Cerebellar cortex (tissue), 1 donor: ENCODE results near the gene ZNF354C.

Experiments used
- DNase-seq: peaks from one replicate; pipeline ENCODE4 v3.0.0-alpha.2; 2015; ENCODE audit warnings: low spot score

The ZNF354C gene

DNA sequence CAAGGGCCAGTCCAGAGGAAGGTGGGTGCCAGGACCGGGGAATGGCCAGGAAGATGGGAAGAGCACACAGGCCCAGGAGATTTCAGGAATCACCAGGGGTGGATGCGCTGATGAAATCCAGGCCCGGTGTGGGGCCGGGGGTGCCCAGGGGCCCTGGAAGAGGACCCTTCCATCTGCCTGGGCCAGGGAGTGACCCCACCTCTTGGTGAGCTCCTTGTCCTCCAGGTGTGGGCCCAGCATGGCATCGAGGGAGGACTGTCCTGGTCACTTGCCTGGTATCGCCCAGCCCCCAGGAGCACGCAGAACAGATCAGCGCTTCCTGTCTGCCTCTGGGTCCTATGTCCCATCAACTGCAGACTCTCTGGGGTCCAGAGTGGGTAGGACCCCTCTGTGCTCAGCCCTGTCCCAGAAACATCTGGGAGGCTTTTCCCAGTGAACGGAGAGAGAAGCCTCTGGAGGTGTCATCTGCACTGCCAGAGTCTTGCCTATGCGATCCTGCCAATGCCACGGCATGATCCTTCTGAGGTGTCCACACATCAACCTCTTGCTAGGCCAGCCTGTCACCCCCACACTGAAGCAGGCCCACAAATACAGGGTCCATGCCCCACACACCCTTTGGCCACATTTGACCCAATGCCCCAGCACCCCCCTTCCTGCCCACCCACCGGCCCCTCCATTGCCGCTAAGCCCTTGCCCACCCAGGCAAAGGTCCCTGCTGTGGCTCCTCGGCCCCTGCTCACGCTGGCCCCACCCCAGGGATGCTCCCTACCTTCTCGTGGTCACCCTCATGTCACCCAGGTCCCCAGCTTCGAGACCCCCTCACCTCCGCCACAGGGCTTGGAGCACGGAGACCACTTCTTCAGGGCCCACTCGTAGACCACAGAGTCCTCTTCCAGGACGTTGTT, 67.2 kb downstream of the ZNF354C start:
- no peak for DNase-seq

DNA sequence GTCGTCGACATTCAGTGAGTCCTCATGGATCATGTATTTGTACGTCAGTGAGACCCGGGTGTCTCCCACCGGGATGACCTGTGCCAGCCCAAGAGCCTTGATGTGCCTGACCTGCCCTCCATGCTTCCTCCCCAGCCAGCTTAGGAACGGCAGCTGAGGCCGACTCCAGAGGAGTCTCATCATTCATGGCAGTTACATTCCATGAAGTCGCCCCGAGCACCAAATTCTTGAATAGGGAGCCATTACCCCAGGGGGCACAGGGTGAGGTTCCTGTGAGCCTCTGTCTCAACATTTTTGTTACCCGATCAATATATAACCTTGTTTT, 67.8 kb downstream of the ZNF354C start:
- no peak for DNase-seq

DNA sequence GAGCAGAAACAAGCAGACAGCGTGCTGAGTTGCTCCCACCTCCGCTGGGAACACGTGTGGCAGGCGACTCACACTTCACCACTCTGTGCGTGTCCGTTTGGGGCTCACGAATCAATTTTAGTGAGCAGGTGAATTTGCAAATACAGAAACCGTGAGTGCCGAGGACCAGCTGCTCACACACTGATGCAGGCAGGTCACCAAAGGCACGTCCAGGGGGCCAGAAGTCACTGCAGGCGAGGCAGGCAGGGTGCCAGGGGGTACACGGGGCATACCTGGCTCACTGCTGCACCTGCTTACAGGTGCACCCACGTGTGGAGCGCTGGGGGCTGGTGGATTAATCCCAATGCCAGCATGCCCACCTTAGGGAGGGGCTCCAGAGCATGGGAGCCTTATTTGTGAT, 68.8 kb downstream of the ZNF354C start:
- DNase-seq = no peak

DNA sequence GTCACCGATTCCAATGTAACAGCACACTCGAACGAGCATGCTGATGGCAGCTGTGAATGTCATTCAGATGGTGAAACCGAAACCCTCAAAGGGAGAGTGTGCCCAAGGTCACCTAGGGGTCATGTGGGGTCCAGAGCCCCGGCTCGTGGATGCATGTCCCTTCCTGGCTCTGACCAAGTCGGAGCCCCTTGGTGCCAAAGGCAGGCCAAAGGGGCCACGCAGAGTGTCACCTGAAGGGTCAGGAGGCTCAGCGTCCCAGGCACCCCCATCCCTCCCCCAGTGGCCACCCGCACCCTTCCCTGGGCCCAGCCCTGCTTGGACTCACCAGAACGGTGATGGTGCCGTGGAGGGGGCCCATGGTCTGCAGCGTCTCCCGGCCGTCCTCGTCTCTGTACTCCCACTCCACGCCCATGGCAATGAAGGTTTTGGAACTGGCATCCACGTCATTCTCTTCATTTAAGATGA, 69.5 kb downstream of the ZNF354C start:
- no peak for DNase-seq

- DNase-seq = no peak
Measured at GRCh38 chr5:179130101-179130681, 70.0 kb downstream of the ZNF354C start.

GRCh38 chr5:179131321-179131835, 71.2 kb downstream of the ZNF354C start:
- no peak for DNase-seq

GRCh38 chr5:179131886-179132585, 71.9 kb downstream of the ZNF354C start:
- DNase-seq = no peak

DNA sequence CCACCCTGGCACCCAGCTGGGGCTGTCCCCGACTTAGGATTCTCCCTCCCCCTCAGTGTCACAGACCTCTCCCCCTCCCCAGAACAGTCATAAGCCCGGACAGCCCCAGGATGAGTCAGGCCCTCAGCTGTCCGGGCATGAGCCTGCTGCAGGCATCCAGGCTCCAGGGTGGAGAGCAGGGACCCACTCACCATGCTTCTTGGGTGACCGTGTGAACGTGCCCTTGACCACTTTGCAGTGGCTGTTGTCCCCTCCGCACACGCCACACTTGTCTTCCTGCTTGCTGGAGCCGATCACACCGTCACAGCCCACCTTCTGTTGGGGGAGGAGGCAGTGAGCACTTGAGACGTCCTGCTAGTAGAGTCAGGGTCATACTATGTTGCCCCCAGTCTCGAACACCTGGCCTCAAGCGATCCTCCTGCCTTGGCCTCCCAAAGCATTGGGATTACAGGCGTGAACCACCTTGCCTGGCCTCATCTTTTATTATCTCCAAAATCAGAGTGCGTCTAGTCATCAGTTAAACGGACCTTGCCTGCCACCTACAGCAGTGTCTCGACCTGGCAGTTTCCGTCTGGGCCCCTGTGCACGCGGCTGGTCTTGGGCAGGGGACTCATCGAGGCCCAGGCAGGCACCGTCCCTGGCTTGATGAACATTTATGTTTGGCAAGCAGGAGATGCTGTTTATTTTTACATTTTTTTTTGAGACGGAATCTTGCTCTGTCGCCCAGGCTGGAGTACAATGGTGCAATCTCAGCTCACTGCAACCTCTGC, 72.6 kb downstream of the ZNF354C start:
- no peak for DNase-seq
